ENCODE results near the gene TEX10.
A peak's percentile ranks its signal among the peaks of the same experiment; 100 is the strongest.
"Not testable (repeated sequence)": the region's sequence is repeated elsewhere in the genome, so short reads cannot be mapped to it uniquely, and the experiment has no call there.

TEX10 gene

GRCh38 chr9:100338736-100339135 is 14.0 kb downstream of the TEX10 start:
- Mint-ChIP-seq H3K4me1 (peaks cover 24% of the 10 kb centered on the region), H3K36me3 (ENCODE audit: insufficient read depth) (peaks cover 10% of the 10 kb centered on the region)
- DNase-seq (ENCODE audit: low spot score in 2 of 2); H3K4me3 Mint-ChIP-seq; ATAC-seq (replicated peaks; ENCODE audit: extremely low read depth, poor library complexity, severe bottlenecking); H3K9me3 Mint-ChIP-seq; H3K27ac Mint-ChIP-seq (ENCODE audit: low read depth); H3K27me3 Mint-ChIP-seq: not testable (repeated sequence)

GRCh38 chr9:100324594-100325200 is 28.0 kb downstream of the TEX10 start:
- ATAC-seq (replicated peaks; ENCODE audit: extremely low read depth, poor library complexity, severe bottlenecking): no peak
- Mint-ChIP-seq H3K4me3 (no peak overlapping the region), H3K4me1 (peaks cover 6% of the 10 kb centered on the region), H3K27me3 (no peaks in the 10 kb centered on the region), H3K9me3 (no peaks in the 10 kb centered on the region), H3K36me3 (ENCODE audit: insufficient read depth) (peaks cover 23% of the 10 kb centered on the region), H3K27ac (ENCODE audit: low read depth) (no peak overlapping the region)
- DNase-seq (ENCODE audit: low spot score in 2 of 2): no peak

- Mint-ChIP-seq H3K4me3 (no peak overlapping the region), H3K27ac (ENCODE audit: low read depth) (no peak overlapping the region), H3K27me3 (no peaks in the 10 kb centered on the region), H3K36me3 (ENCODE audit: insufficient read depth) (peaks cover 29% of the 10 kb centered on the region), H3K4me1 (no peaks in the 10 kb centered on the region), H3K9me3 (no peaks in the 10 kb centered on the region)
- no peak for DNase-seq (ENCODE audit: low spot score in 2 of 2)
- no peak for ATAC-seq (replicated peaks; ENCODE audit: extremely low read depth, poor library complexity, severe bottlenecking)
Measured at GRCh38 chr9:100322954-100323536, 29.7 kb downstream of the TEX10 start.

GRCh38 chr9:100317706-100318105 is 35.0 kb downstream of the TEX10 start:
- DNase-seq (ENCODE audit: low spot score in 2 of 2) (no peak), ATAC-seq (replicated peaks; ENCODE audit: extremely low read depth, poor library complexity, severe bottlenecking) (no peak)
- no peaks in the 10 kb centered on the region for H3K27me3 Mint-ChIP-seq
- peaks cover 26% of the 10 kb centered on the region for H3K4me1 Mint-ChIP-seq
- H3K9me3 Mint-ChIP-seq: no peaks in the 10 kb centered on the region
- H3K36me3 Mint-ChIP-seq (ENCODE audit: insufficient read depth): peaks cover 32% of the 10 kb centered on the region
- H3K4me3 Mint-ChIP-seq: no peak overlapping the region
- H3K27ac Mint-ChIP-seq (ENCODE audit: low read depth): peak overlapping the region; percentile 10

GRCh38 chr9:100315561-100315960 is 37.2 kb downstream of the TEX10 start:
- peaks cover 32% of the 10 kb centered on the region for H3K36me3 Mint-ChIP-seq (ENCODE audit: insufficient read depth)
- no peak overlapping the region for H3K27ac Mint-ChIP-seq (ENCODE audit: low read depth)
- no peak overlapping the region for H3K4me3 Mint-ChIP-seq
- ATAC-seq (replicated peaks; ENCODE audit: extremely low read depth, poor library complexity, severe bottlenecking) (no peak), DNase-seq (ENCODE audit: low spot score in 2 of 2) (no peak)
- H3K9me3 Mint-ChIP-seq: no peaks in the 10 kb centered on the region
- no peaks in the 10 kb centered on the region for H3K27me3 Mint-ChIP-seq
- peaks cover 26% of the 10 kb centered on the region for H3K4me1 Mint-ChIP-seq

- no peak for ATAC-seq (replicated peaks; ENCODE audit: extremely low read depth, poor library complexity, severe bottlenecking)
- no peaks in the 10 kb centered on the region for H3K27me3 Mint-ChIP-seq
- peaks cover 27% of the 10 kb centered on the region for H3K4me1 Mint-ChIP-seq
- no peaks in the 10 kb centered on the region for H3K9me3 Mint-ChIP-seq
- H3K36me3 Mint-ChIP-seq (ENCODE audit: insufficient read depth): peaks cover 33% of the 10 kb centered on the region
- H3K27ac Mint-ChIP-seq (ENCODE audit: low read depth): no peak overlapping the region
- no peak overlapping the region for H3K4me3 Mint-ChIP-seq
- DNase-seq (ENCODE audit: low spot score in 2 of 2): no peak
Measured at GRCh38 chr9:100309992-100310391, 42.8 kb downstream of the TEX10 start.

- no peak for ATAC-seq (replicated peaks; ENCODE audit: extremely low read depth, poor library complexity, severe bottlenecking)
- Mint-ChIP-seq H3K27ac (ENCODE audit: low read depth) (peak overlapping the region; percentile 21), H3K4me3 (no peak overlapping the region)
Measured at GRCh38 chr9:100308965-100309564, 43.7 kb downstream of the TEX10 start.

GRCh38 chr9:100307080-100307479 is 45.7 kb downstream of the TEX10 start:
- no peak overlapping the region for H3K4me3 Mint-ChIP-seq

More at GRCh38 chr9:100308965-100309564, 43.7 kb downstream of the TEX10 start:
- no peaks in the 10 kb centered on the region for H3K27me3 Mint-ChIP-seq
- H3K36me3 Mint-ChIP-seq (ENCODE audit: insufficient read depth): peaks cover 34% of the 10 kb centered on the region
- H3K9me3 Mint-ChIP-seq: no peaks in the 10 kb centered on the region
- peaks cover 24% of the 10 kb centered on the region for H3K4me1 Mint-ChIP-seq
- no peak for DNase-seq (ENCODE audit: low spot score in 2 of 2)

GRCh38 chr9:100306283-100306682 is 46.5 kb downstream of the TEX10 start:
- Mint-ChIP-seq H3K27me3 (no peaks in the 10 kb centered on the region), H3K4me3 (no peak overlapping the region), H3K4me1 (peaks cover 31% of the 10 kb centered on the region), H3K27ac (ENCODE audit: low read depth) (no peak overlapping the region), H3K9me3 (no peaks in the 10 kb centered on the region), H3K36me3 (ENCODE audit: insufficient read depth) (peaks cover 44% of the 10 kb centered on the region)
- DNase-seq (ENCODE audit: low spot score in 2 of 2) (no peak), ATAC-seq (replicated peaks; ENCODE audit: extremely low read depth, poor library complexity, severe bottlenecking) (no peak)

More at GRCh38 chr9:100307080-100307479, 45.7 kb downstream of the TEX10 start:
- Mint-ChIP-seq H3K27ac (ENCODE audit: low read depth) (no peak overlapping the region), H3K4me1 (peaks cover 31% of the 10 kb centered on the region), H3K9me3 (no peaks in the 10 kb centered on the region), H3K36me3 (ENCODE audit: insufficient read depth) (peaks cover 40% of the 10 kb centered on the region), H3K27me3 (no peaks in the 10 kb centered on the region)
- DNase-seq (ENCODE audit: low spot score in 2 of 2) (no peak), ATAC-seq (replicated peaks; ENCODE audit: extremely low read depth, poor library complexity, severe bottlenecking) (no peak)

- DNase-seq (ENCODE audit: low spot score in 2 of 2): no peak
- Mint-ChIP-seq H3K4me3 (no peak overlapping the region), H3K36me3 (ENCODE audit: insufficient read depth) (peaks cover 46% of the 10 kb centered on the region), H3K9me3 (no peaks in the 10 kb centered on the region), H3K4me1 (peaks cover 25% of the 10 kb centered on the region), H3K27ac (ENCODE audit: low read depth) (peak overlapping the region; percentile 83), H3K27me3 (no peaks in the 10 kb centered on the region)
- no peak for ATAC-seq (replicated peaks; ENCODE audit: extremely low read depth, poor library complexity, severe bottlenecking)
Measured at GRCh38 chr9:100303747-100304146, 49.0 kb downstream of the TEX10 start.

GRCh38 chr9:100298378-100298777 is 54.4 kb downstream of the TEX10 start:
- H3K27me3 Mint-ChIP-seq: no peaks in the 10 kb centered on the region
- H3K36me3 Mint-ChIP-seq (ENCODE audit: insufficient read depth): peaks cover 28% of the 10 kb centered on the region

GRCh38 chr9:100296407-100296806 is 56.3 kb downstream of the TEX10 start:
- no peak for ATAC-seq (replicated peaks; ENCODE audit: extremely low read depth, poor library complexity, severe bottlenecking)
- DNase-seq (ENCODE audit: low spot score in 2 of 2): no peak
- H3K27me3 Mint-ChIP-seq: no peaks in the 10 kb centered on the region
- H3K27ac Mint-ChIP-seq (ENCODE audit: low read depth): no peak overlapping the region
- no peak overlapping the region for H3K4me3 Mint-ChIP-seq
- H3K4me1 Mint-ChIP-seq: no peaks in the 10 kb centered on the region
- H3K9me3 Mint-ChIP-seq: no peaks in the 10 kb centered on the region
- peaks cover 25% of the 10 kb centered on the region for H3K36me3 Mint-ChIP-seq (ENCODE audit: insufficient read depth)

More at GRCh38 chr9:100298378-100298777, 54.4 kb downstream of the TEX10 start:
- Mint-ChIP-seq H3K9me3 (no peaks in the 10 kb centered on the region), H3K4me1 (peaks cover under 1% of the 10 kb centered on the region), H3K4me3 (no peak overlapping the region), H3K27ac (ENCODE audit: low read depth) (no peak overlapping the region)
- no peak for ATAC-seq (replicated peaks; ENCODE audit: extremely low read depth, poor library complexity, severe bottlenecking)
- no peak for DNase-seq (ENCODE audit: low spot score in 2 of 2)

- no peaks in the 10 kb centered on the region for H3K9me3 Mint-ChIP-seq
- H3K27ac Mint-ChIP-seq (ENCODE audit: low read depth): peak overlapping the region; percentile 83
- DNase-seq (ENCODE audit: low spot score in 2 of 2) (no peak), ATAC-seq (replicated peaks; ENCODE audit: extremely low read depth, poor library complexity, severe bottlenecking) (no peak)
- H3K36me3 Mint-ChIP-seq (ENCODE audit: insufficient read depth): peaks cover 21% of the 10 kb centered on the region
- no peaks in the 10 kb centered on the region for H3K4me1 Mint-ChIP-seq
- no peaks in the 10 kb centered on the region for H3K27me3 Mint-ChIP-seq
- no peak overlapping the region for H3K4me3 Mint-ChIP-seq
Measured at GRCh38 chr9:100295240-100295639, 57.5 kb downstream of the TEX10 start.

Measured in central memory CD8-positive, alpha-beta T cell (primary cell).